ENCODE data around the gene CADPS2. TPM values are rescaled to one million over a fixed set of nuclear protein-coding genes. Genes with fewer than 3 reads are reported as not detected.

CADPS2 gene
- total RNA-seq, 2 experiments from 2014 or later: not detected

DNA sequence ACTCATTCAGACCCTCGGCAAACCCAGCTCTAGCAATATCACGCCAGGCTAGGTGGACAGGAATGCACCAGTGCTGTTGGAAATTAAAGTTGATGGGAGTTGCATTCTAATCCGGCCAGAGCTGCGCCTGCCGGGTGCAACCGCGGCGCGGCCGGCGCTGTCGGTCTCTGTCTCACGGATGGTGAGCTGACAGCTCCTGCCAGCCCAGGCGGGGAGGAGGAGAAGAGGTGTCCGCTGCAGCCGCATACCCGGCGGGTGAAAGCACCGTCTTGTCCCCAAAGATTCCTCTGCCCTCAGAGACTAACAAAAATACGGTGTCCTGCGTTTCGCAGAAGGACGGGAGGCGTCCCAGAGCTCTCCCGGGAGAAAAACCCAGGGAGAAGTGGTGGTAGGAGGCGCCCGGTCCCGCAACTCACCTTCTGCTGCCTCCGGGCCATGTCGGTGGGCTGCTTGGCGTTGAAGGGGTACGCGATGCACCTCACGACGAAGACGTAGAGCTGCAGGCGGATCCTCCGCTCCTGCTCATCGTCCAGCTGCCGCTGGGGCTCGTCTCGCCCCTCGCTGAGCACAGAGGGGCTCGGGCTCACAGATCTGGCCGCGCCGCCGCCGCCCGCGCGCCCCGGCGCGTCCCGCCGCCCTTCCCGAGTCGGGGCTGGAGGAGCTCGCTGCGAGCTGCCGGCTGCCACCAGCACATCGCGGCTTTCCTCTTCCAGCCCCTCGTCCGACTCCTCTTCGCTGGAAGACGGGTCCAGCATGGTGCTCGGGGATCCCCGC, 490 bp downstream of the CADPS2 start:
- Histone ChIP-seq H3K9me3 (ENCODE audit: low read length) (no peaks in the 10 kb centered on the region), H3K27ac (ENCODE audit: low read depth, low read length, poor library complexity, severe bottlenecking) (no peak overlapping the region), H3K4me1 (ENCODE audit: insufficient read depth, low read length, poor library complexity, severe bottlenecking) (no peaks in the 10 kb centered on the region), H3K36me3 (ENCODE audit: insufficient read depth, low read length) (no peaks in the 10 kb centered on the region), H3K4me3 (ENCODE audit: low read depth, low read length, poor library complexity, severe bottlenecking) (no peak overlapping the region), H3K79me2 (ENCODE audit: insufficient read depth, low read depth, low read length) (no peaks in the 10 kb centered on the region), H3K9me2 (ENCODE audit: insufficient read depth, low read length) (no peaks in the 10 kb centered on the region), H4K20me1 (ENCODE audit: insufficient read depth, low read length) (no peaks in the 10 kb centered on the region), H3K4me2 (ENCODE audit: low read length) (no peak overlapping the region), H2AFZ (ENCODE audit: low read length) (no peak overlapping the region)
- intact Hi-C loops (cut with micrococcal nuclease; ENCODE audit: unreplicated experiment): no loop called here
- no peak for DNase-seq (ENCODE audit: low spot score)
- CTCF ChIA-PET (ENCODE audit: unreplicated experiment): no interaction called here
- no TSS peak for BruUV-seq (replicated peaks)
- TF ChIP-seq EZH2phosphoT487 (IDR thresholded peaks at IDR 0.05; ENCODE audit: borderline replicate concordance, low read depth, low read length): no peak
- TF ChIP-seq, protein P1, sequence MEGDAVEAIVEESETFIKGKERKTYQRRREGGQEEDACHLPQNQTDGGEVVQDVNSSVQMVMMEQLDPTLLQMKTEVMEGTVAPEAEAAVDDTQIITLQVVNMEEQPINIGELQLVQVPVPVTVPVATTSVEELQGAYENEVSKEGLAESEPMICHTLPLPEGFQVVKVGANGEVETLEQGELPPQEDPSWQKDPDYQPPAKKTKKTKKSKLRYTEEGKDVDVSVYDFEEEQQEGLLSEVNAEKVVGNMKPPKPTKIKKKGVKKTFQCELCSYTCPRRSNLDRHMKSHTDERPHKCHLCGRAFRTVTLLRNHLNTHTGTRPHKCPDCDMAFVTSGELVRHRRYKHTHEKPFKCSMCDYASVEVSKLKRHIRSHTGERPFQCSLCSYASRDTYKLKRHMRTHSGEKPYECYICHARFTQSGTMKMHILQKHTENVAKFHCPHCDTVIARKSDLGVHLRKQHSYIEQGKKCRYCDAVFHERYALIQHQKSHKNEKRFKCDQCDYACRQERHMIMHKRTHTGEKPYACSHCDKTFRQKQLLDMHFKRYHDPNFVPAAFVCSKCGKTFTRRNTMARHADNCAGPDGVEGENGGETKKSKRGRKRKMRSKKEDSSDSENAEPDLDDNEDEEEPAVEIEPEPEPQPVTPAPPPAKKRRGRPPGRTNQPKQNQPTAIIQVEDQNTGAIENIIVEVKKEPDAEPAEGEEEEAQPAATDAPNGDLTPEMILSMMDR (conservative IDR thresholded peaks at IDR 0.05; ENCODE audit: low read length): no peak
- POLR2A ChIA-PET: no interaction called here

DNA sequence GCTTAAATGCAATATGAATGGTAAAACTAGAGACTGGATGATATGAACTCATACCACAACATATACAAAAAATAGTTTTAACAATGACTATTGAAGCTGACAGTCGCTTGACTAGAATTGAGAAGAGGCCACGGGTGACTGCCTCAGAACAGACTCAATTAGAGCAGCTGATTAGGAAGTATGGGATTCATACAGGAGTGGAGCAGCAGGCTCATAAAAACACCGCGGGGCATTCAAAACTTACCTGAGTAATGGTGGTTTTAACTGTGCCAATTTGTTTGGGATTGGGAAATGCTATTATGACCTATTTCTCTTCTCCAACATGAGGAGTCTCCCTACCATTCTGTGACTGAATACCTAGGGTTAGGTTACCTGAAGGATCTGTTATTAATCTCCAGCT, 2.1 kb downstream of the CADPS2 start:
- Histone ChIP-seq H3K4me2 (ENCODE audit: low read length) (no peak overlapping the region), H3K4me3 (ENCODE audit: low read depth, low read length, poor library complexity, severe bottlenecking) (no peak overlapping the region), H3K27ac (ENCODE audit: low read depth, low read length, poor library complexity, severe bottlenecking) (no peak overlapping the region), H3K9me3 (ENCODE audit: low read length) (no peaks in the 10 kb centered on the region), H3K9me2 (ENCODE audit: insufficient read depth, low read length) (no peaks in the 10 kb centered on the region), H3K4me1 (ENCODE audit: insufficient read depth, low read length, poor library complexity, severe bottlenecking) (no peaks in the 10 kb centered on the region), H4K20me1 (ENCODE audit: insufficient read depth, low read length) (no peaks in the 10 kb centered on the region), H3K79me2 (ENCODE audit: insufficient read depth, low read depth, low read length) (no peaks in the 10 kb centered on the region), H3K36me3 (ENCODE audit: insufficient read depth, low read length) (no peaks in the 10 kb centered on the region), H2AFZ (ENCODE audit: low read length) (no peak overlapping the region)
- ChIA-PET CTCF (ENCODE audit: unreplicated experiment) (no interaction called here), POLR2A (interaction anchor here (0.6 to 0.7 kb wide), 2 partner anchors 270 to 1048 kb away, joined by 3 to 4 read pairs; no protein-coding TSS in a partner anchor)
- no peak for DNase-seq (ENCODE audit: low spot score)
- no TSS peak for BruUV-seq (replicated peaks)
- intact Hi-C loops (cut with micrococcal nuclease; ENCODE audit: unreplicated experiment): no loop called here
- no peak for TF ChIP-seq EZH2phosphoT487 (IDR thresholded peaks at IDR 0.05; ENCODE audit: borderline replicate concordance, low read depth, low read length)

DNA sequence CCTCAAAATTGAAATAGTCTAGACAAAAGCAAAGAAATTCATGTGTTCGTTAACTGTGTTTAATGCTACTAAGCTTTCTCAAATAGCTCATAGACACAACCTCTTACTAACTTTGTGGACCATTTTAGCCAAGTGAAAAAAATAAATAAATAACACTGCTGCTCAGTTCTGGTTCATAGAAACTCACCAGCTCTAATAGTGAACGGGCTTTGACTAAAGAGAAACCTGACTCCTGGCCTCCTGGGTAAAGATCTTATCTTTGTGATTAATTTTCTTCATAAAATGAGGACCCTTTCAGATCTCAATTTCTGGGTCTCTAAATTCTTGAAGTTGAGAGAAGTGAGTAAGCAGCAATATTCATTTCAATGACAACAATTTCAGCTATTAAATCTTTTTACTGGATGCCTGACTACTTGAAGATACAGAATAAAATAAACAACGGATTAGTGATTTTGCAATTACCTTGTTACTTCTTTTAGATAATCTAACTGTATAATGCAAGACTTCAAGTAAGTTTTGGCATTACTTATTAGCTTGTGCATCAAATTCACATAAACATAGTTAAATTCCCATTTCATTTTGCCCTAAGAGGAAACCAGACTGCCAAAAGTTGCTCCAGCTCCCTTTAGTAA, 3.1 kb downstream of the CADPS2 start:
- no peak overlapping the region for H3K4me2 ChIP-seq (ENCODE audit: low read length)
- no peak for DNase-seq (ENCODE audit: low spot score)
- no peaks in the 10 kb centered on the region for H3K9me3 ChIP-seq (ENCODE audit: low read length)
- no peak overlapping the region for H3K27ac ChIP-seq (ENCODE audit: low read depth, low read length, poor library complexity, severe bottlenecking)
- BruUV-seq (replicated peaks): no TSS peak
- ChIA-PET CTCF (ENCODE audit: unreplicated experiment) (no interaction called here), POLR2A (interaction anchor here (0.7 kb wide), 1 partner anchor 1049 kb away, joined by 4 read pairs; no protein-coding TSS in a partner anchor)
- no peak overlapping the region for H2AFZ ChIP-seq (ENCODE audit: low read length)
- H3K9me2 ChIP-seq (ENCODE audit: insufficient read depth, low read length): no peaks in the 10 kb centered on the region
- H3K36me3 ChIP-seq (ENCODE audit: insufficient read depth, low read length): no peaks in the 10 kb centered on the region
- H4K20me1 ChIP-seq (ENCODE audit: insufficient read depth, low read length): no peaks in the 10 kb centered on the region
- intact Hi-C loops (cut with micrococcal nuclease; ENCODE audit: unreplicated experiment): no loop called here
- H3K4me1 ChIP-seq (ENCODE audit: insufficient read depth, low read length, poor library complexity, severe bottlenecking): no peaks in the 10 kb centered on the region
- TF ChIP-seq EZH2phosphoT487 (IDR thresholded peaks at IDR 0.05; ENCODE audit: borderline replicate concordance, low read depth, low read length): no peak
- TF ChIP-seq, protein P1 (conservative IDR thresholded peaks at IDR 0.05; ENCODE audit: low read length): no peak
- H3K79me2 ChIP-seq (ENCODE audit: insufficient read depth, low read depth, low read length): no peaks in the 10 kb centered on the region
- H3K4me3 ChIP-seq (ENCODE audit: low read depth, low read length, poor library complexity, severe bottlenecking): no peak overlapping the region
